CD4-positive, CD25-positive, alpha-beta regulatory T cell (primary cell): ENCODE data around the gene ZC3H12A. TPM values are rescaled to one million over a fixed set of nuclear protein-coding genes. Genes with fewer than 3 reads are reported as not detected.

Experiments
- ATAC-seq, 2 donors: fragments of 150-1000 bp; cut with Tn5 transposase; one replicate each; pipeline ENCODE4 v1.10.0; 2021; ENCODE audit warnings: low read depth in 2 of 2, moderate number of reproducible peaks in 2 of 2, moderate library complexity in 1 of 2
- DNase-seq, 3 donors: peaks; one replicate each; pipeline versions ENCODE4 v3.0.0 to v3.0.0-alpha.2; 2012 to 2022; ENCODE audit warnings: mixed read lengths in 1 of 3
- H3K27ac ChIP-seq: one replicate; pipeline ENCODE4 v1.7.0; 2013; ENCODE audit warnings: mild to moderate bottlenecking, low read length; ENCODE audit not compliant: insufficient read depth, poor library complexity, severe bottlenecking
- H3K27me3 ChIP-seq: one replicate; pipeline ENCODE4 v1.7.0; 2013; ENCODE audit warnings: low read length; ENCODE audit not compliant: control insufficient read depth, insufficient read depth
- H3K36me3 ChIP-seq: one replicate; pipeline ENCODE4 v1.7.0; 2013; ENCODE audit warnings: mild to moderate bottlenecking, low read length, moderate library complexity; ENCODE audit not compliant: control insufficient read depth, insufficient read depth
- H3K4me1 ChIP-seq: 2 replicates; pipeline ENCODE4 v1.7.0; 2013; ENCODE audit warnings: mild to moderate bottlenecking, low read length; ENCODE audit not compliant: insufficient read depth, control insufficient read depth, poor library complexity, severe bottlenecking
- H3K4me3 ChIP-seq: one replicate; pipeline ENCODE4 v1.7.0; 2013; ENCODE audit warnings: low read depth, mild to moderate bottlenecking, low read length, moderate library complexity
- H3K9me3 ChIP-seq, 2 experiments: 1 replicate in 1 of 2; 2 replicates in 1 of 2; pipeline ENCODE4 v1.7.0; 2013; ENCODE audit warnings: low read length in 2 of 2, mild to moderate bottlenecking in 1 of 2, moderate library complexity in 1 of 2; ENCODE audit not compliant: control insufficient read depth in 2 of 2
- H3K27ac Mint-ChIP-seq, 3 donors: one replicate each; pipeline ENCODE4 v1.8.0; 2020 to 2022; ENCODE audit warnings: mild to moderate bottlenecking in 3 of 3, mixed read lengths in 3 of 3, moderate library complexity in 2 of 3
- H3K27me3 Mint-ChIP-seq: one replicate; pipeline ENCODE4 v1.8.0; 2022; ENCODE audit warnings: mild to moderate bottlenecking, mixed read lengths
- H3K36me3 Mint-ChIP-seq: one replicate; pipeline ENCODE4 v1.8.0; 2020; ENCODE audit warnings: mixed read lengths
- H3K4me1 Mint-ChIP-seq, 4 donors: one replicate each; pipeline ENCODE4 v1.8.0; 2020 to 2022; ENCODE audit warnings: mixed read lengths in 4 of 4, mild to moderate bottlenecking in 1 of 4
- H3K4me3 Mint-ChIP-seq, 4 donors: one replicate each; pipeline ENCODE4 v1.8.0; 2020 to 2022; ENCODE audit warnings: mild to moderate bottlenecking in 4 of 4, mixed read lengths in 4 of 4, moderate library complexity in 3 of 4
- H3K9me3 Mint-ChIP-seq, 7 donors: one replicate each; pipeline ENCODE4 v1.8.0; 2020 to 2022; ENCODE audit warnings: mixed read lengths in 7 of 7, mild to moderate bottlenecking in 3 of 7, moderate library complexity in 2 of 7
- polyA plus RNA-seq, 4 donors: library from polyadenylated mRNA; unstranded; fragments of 300-500 nt; fragmentation: Illumina TruSeq; gene quantifications; one replicate each; pipeline ENCODE4 v1.2.3, GENCODE V29; 2021
- total RNA-seq: library from RNA; stranded (reverse); gene quantifications from one replicate; pipeline ENCODE4 v1.2.3, GENCODE V29; 2022

The ZC3H12A gene
- total and polyA plus RNA-seq, 5 donors from 2014 or later = 9.9 to 205 (median 13.3) TPM

DNA sequence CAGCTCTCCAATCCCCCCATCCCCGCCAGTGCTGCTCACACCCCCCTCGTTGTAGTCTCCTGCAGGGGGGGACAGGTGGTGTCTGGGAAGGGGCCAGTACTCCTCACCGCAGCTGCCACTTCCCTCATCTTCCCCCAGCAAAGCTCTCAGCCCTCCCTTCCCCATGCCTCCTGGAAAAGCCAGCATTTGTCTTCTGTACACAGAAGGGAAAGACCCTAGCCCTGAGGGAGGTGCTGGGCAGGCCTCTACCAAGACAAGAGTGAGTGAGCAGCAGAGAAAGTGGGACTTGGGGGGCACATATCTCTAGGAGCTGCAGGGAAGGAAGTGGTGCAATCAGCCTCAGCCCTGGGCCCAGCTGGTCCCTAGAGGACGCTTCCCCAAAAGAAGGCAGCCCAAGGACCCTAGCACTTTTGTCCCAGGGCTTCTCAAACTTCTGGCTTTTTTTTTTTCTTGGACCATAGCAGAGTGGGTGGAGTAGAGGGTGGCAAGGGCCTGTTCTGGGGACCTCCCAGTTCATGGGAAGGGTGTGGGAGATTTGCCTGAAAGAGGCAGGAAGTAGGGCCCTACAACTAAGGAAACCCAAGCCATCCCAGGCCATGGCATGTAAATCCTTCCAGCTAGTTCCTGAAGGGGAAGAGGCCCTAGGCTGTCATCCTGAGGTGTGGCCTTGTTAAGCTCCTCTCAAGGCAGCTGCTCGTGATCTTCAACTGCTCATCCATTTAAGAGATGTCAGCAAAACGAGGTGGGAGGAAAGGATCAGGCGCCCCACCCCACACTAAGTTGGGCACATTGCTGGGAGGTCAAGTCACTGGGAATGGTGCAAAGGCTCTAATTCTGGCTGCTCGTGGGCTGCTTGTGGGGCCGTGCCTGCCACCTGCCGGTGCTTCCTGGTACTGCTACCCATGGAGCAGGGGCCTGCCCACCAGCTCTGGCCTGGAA lies 12.6 kb downstream of the ZC3H12A start:
- H3K4me3 Mint-ChIP-seq = peak overlapping the region in 1 of 4 donors; percentile 78
- Histone ChIP-seq H3K9me3 (no peaks in the 10 kb centered on the region), H3K36me3 (peaks cover 54% of the 10 kb centered on the region), H3K4me1 (peaks cover 11% of the 10 kb centered on the region), H3K27me3 (no peaks in the 10 kb centered on the region), H3K4me3 (no peak overlapping the region), H3K27ac (peak overlapping the region; percentile 37)
- peak overlapping the region; percentile 45 to 87 (median 83) for H3K27ac Mint-ChIP-seq
- ATAC-seq = peak; percentile 64 to 69
- H3K4me1 Mint-ChIP-seq = peaks cover 0 to 31% (median 18%) of the 10 kb centered on the region in 4 donors
- H3K36me3 Mint-ChIP-seq = peaks cover 16% of the 10 kb centered on the region
- H3K9me3 Mint-ChIP-seq = peaks cover 0 to 1% (median 0%) of the 10 kb centered on the region in 7 donors
- H3K27me3 Mint-ChIP-seq = no peaks in the 10 kb centered on the region
- DNase-seq = peak; percentile 66 to 78 (median 69)

DNA sequence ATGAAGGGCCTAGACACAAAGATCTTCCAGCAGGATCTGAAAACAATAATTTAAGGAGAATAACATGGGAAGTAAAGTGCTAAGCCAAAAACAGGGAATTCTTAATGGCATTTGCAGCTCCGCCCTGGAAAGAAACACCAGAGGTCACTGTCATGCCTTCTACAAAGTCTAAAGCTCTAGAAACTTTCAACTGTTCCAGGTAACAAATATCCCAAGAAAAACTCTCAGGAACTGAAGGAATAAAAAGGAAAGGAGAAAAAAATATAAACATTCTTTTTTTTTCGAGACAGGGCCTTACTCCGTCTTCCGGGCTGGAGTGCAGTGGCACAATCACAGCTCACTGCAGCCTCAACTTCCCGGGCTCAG lies 13.2 kb downstream of the ZC3H12A start:
- H3K27me3 ChIP-seq = no peaks in the 10 kb centered on the region
- peaks cover 52% of the 10 kb centered on the region for H3K36me3 ChIP-seq
- ATAC-seq = no peak
- Mint-ChIP-seq H3K36me3 (peaks cover 12% of the 10 kb centered on the region), H3K4me3 (peak overlapping the region in 1 of 4 donors; percentile 78), H3K4me1 (peaks cover 0 to 24% (median 15%) of the 10 kb centered on the region in 4 donors), H3K27me3 (no peaks in the 10 kb centered on the region), H3K9me3 (no peaks in the 10 kb centered on the region), H3K27ac (peak overlapping the region; percentile 45 to 87 (median 83))
- H3K9me3 ChIP-seq = no peaks in the 10 kb centered on the region
- DNase-seq = no peak
- peaks cover 11% of the 10 kb centered on the region for H3K4me1 ChIP-seq
- H3K4me3 ChIP-seq = no peak overlapping the region
- no peak overlapping the region for H3K27ac ChIP-seq

DNA sequence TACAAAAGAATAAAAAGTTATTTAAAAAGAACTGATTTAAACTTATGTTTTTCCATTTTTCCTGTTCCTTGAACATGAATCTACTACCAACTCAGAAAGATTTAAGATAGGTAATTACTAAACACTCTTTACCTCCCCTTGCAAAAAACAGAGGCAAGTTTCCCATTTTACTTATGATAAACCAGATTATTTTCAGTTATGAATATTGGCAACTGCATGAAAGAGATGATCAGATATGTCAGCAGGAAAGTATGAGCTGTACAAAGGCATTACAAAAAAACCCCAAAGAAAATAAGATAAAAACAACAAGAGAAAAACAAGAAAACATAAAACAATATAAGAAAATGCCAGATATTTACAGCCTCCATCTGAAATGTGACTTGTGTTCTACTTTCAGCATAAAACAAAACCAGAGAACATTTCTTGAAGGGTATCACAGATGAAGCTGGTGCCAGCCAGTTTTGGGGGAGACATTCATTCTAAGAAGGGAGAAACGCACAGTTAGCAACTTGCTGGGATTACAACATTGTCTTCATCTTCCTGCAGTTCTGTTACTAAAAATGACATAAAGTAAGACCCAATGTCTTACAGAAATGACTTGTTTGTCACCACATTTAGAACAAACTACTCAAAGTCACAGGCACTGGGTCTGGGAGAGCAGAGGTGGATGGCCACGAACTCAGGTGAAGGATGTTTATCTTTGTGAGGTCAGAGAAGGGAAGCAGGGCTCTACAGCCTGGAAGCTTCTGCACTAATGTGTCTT lies 19.1 kb downstream of the ZC3H12A start:
- Mint-ChIP-seq H3K27ac (peak overlapping the region in 2 of 3 donors; percentile 16 to 42), H3K4me1 (peaks cover 6 to 29% (median 12%) of the 10 kb centered on the region in 4 donors), H3K36me3 (peaks cover 27% of the 10 kb centered on the region), H3K9me3 (peaks cover 0 to 1% (median 0%) of the 10 kb centered on the region in 7 donors), H3K27me3 (no peaks in the 10 kb centered on the region), H3K4me3 (no peak overlapping the region)
- ATAC-seq (no peak), DNase-seq (no peak)
- Histone ChIP-seq H3K4me1 (no peaks in the 10 kb centered on the region), H3K27me3 (no peaks in the 10 kb centered on the region), H3K36me3 (peaks cover 66% of the 10 kb centered on the region), H3K4me3 (no peak overlapping the region), H3K9me3 (no peaks in the 10 kb centered on the region), H3K27ac (no peak overlapping the region)

DNA sequence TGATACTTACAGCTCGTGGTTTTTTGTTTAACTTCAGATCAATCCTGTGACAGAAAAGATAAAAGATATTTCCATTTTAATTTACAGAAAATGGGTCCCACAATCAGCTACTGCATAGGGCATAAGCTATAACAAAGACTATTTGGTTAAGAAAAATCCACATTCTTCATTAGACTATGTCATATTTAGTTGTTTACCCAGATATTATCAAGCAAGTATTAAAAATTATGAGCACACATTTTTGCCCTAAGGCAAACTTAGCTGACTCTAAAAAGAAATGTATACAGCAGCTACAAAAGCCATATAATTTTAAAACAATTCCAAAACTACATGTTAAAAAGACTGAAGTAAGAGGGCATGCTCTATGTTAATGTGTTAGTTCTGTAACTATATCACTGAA lies 21.5 kb downstream of the ZC3H12A start:
- peaks cover 28% of the 10 kb centered on the region for H3K36me3 Mint-ChIP-seq

DNA sequence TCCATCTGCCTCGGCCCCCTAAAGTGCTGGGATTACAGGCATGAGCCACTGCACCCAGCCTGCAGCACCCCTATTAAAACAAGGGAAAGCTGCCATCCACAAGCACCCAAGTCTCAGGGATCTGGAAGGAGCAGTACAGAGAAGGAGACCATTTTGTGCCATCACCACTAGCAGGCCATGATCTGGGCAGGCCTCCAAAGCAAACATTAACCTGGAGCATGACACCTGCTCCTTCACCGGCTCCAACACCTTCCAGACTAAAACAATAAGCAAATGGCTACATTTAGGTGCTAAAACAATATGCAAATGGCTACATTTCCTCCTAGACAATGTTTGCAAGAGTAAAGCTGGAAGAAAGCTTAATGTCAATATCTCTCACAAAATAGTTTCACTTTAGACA lies 23.5 kb downstream of the ZC3H12A start:
- H3K4me1 Mint-ChIP-seq = peaks cover 13 to 43% (median 21%) of the 10 kb centered on the region in 4 donors
- DNase-seq = no peak
- H3K36me3 ChIP-seq = peaks cover 72% of the 10 kb centered on the region
- peaks cover 0 to 1% (median 0%) of the 10 kb centered on the region in 7 donors for H3K9me3 Mint-ChIP-seq
- peaks cover 37% of the 10 kb centered on the region for H3K36me3 Mint-ChIP-seq
- no peak for ATAC-seq
- no peak overlapping the region for H3K27ac ChIP-seq
- H3K9me3 ChIP-seq = no peaks in the 10 kb centered on the region
- H3K4me1 ChIP-seq = no peaks in the 10 kb centered on the region
- H3K4me3 ChIP-seq = no peak overlapping the region
- no peak overlapping the region for H3K27ac Mint-ChIP-seq
- no peak overlapping the region for H3K4me3 Mint-ChIP-seq
- no peaks in the 10 kb centered on the region for H3K27me3 ChIP-seq
- no peaks in the 10 kb centered on the region for H3K27me3 Mint-ChIP-seq

More for the DNA sequence above, 21.5 kb downstream of the ZC3H12A start:
- H3K4me3 ChIP-seq = no peak overlapping the region
- no peaks in the 10 kb centered on the region for H3K4me1 ChIP-seq
- peaks cover 11 to 35% (median 17%) of the 10 kb centered on the region in 4 donors for H3K4me1 Mint-ChIP-seq
- H3K4me3 Mint-ChIP-seq = no peak overlapping the region
- no peaks in the 10 kb centered on the region for H3K27me3 Mint-ChIP-seq
- peak overlapping the region in 2 of 3 donors; percentile 51 to 54 for H3K27ac Mint-ChIP-seq
- no peak overlapping the region for H3K27ac ChIP-seq
- DNase-seq = no peak
- H3K36me3 ChIP-seq = peaks cover 66% of the 10 kb centered on the region
- no peak for ATAC-seq
- H3K9me3 Mint-ChIP-seq = peaks cover 0 to 1% (median 0%) of the 10 kb centered on the region in 7 donors
- no peaks in the 10 kb centered on the region for H3K27me3 ChIP-seq
- no peaks in the 10 kb centered on the region for H3K9me3 ChIP-seq

DNA sequence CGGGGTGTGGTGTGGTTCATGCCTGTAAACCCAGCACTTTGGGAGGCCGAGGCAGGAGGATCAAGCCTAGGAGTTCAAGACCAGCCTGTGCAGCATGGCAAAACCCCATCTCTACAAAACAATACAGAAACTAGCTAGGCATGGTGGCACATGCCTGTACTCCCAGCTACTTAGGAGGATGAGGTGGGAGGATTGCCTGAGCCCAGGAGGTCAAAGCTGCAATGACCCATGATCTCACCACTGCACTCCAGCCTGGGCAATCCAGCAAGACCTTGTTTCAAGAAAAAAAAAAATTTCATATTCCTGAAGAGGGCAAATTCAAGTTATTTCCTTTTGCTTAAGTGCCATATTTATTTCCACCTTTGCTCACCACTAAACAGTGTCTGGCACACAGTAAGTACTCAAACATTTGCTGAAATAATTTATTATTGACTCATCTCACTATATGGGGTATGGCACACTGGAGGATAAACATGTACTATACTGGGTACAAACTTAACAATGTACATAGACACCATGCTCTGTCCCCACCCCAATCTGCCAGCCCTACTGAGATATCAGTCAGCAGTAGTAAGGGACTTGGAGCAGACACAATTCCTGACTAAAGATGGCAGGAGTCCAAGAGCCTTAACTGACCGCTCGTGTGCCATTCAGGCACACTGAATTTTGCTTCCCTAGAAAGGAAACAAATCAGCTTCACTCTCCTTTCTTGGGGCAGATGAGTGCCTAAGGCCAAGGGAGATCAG lies 24.7 kb downstream of the ZC3H12A start:
- H3K36me3 Mint-ChIP-seq = peaks cover 25% of the 10 kb centered on the region
- peaks cover 9 to 31% (median 20%) of the 10 kb centered on the region in 4 donors for H3K4me1 Mint-ChIP-seq
- Histone ChIP-seq H3K4me3 (no peak overlapping the region), H3K9me3 (no peaks in the 10 kb centered on the region), H3K27ac (no peak overlapping the region), H3K27me3 (no peaks in the 10 kb centered on the region), H3K36me3 (peaks cover 71% of the 10 kb centered on the region), H3K4me1 (no peaks in the 10 kb centered on the region)
- no peak for DNase-seq
- no peak for ATAC-seq
- no peak overlapping the region for H3K4me3 Mint-ChIP-seq
- H3K27ac Mint-ChIP-seq = peak overlapping the region in 1 of 3 donors; percentile 81
- H3K27me3 Mint-ChIP-seq = no peaks in the 10 kb centered on the region
- H3K9me3 Mint-ChIP-seq = peaks cover 0 to 1% (median 0%) of the 10 kb centered on the region in 7 donors

DNA sequence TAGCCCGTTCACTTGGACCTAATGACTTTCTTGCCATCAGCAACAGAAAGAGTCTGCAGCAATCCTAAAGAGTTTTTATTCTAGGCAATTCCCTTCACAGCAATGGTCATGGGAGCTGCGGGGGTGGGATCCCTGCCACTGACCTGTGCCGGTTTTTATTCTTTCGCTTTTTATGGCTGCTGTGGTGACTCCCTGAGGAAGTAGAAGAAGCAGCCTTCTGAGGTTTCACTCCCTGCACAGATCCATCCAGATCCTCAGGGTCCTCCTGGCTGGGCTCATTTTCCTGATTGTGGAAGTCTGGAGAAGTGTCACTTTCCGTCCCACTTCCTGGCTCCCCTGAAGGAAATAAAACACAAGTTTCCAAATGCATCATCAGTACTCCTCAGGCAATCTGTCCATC lies 27.3 kb downstream of the ZC3H12A start:
- Mint-ChIP-seq H3K4me1 (peaks cover 5 to 26% (median 19%) of the 10 kb centered on the region in 4 donors), H3K4me3 (no peak overlapping the region), H3K27me3 (no peaks in the 10 kb centered on the region), H3K36me3 (peaks cover 28% of the 10 kb centered on the region), H3K9me3 (no peaks in the 10 kb centered on the region), H3K27ac (no peak overlapping the region)
- Histone ChIP-seq H3K36me3 (peaks cover 73% of the 10 kb centered on the region), H3K27me3 (no peaks in the 10 kb centered on the region), H3K4me3 (no peak overlapping the region), H3K9me3 (no peaks in the 10 kb centered on the region), H3K4me1 (no peaks in the 10 kb centered on the region), H3K27ac (no peak overlapping the region)
- DNase-seq (no peak), ATAC-seq (no peak)
